ENCODE data around the gene DMPK. TPM values are rescaled to one million over a fixed set of nuclear protein-coding genes. Genes with fewer than 3 reads are reported as not detected.

The DMPK gene
- polyA plus RNA-seq, 3 donors, result 48.6 to 70.8 (median 64.3) TPM

DNA sequence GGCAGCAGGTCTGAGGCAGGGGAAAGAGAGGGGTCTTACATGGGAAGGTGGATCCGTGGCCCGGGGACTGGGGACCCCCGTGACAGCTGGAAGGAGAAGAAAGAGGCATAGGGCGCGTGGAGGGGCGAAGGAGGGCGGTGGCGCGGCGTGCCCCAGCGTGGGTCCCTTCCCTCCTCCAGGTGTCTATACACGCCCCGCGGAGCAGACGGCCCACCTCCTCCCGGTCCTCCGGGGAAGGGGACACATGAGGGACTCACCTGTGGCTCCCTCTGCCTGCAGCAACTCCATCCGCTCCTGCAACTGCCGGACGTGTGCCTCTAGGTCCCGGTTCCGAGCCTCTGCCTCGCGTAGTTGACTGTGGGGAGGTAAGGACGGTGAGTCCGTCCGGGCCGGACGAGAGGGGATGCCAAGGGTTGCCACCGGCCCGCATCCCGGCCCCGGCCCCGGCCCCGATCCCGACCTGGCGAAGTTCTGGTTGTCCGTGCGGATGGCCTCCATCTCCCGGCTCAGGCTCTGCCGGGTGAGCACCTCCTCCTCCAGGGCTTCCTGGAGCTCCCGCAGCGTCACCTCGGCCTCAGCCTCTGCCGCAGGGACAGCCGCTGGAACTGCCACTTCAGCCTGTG is 10.9 kb downstream of the DMPK start:
- DNase-seq, result no peak

GRCh38 chr19:45770192-45771101 is 11.8 kb downstream of the DMPK start:
- DNase-seq, result peak; percentile 98

- DNase-seq, result no peak
Observed at GRCh38 chr19:45769821-45770191, 12.5 kb downstream of the DMPK start.

DNA sequence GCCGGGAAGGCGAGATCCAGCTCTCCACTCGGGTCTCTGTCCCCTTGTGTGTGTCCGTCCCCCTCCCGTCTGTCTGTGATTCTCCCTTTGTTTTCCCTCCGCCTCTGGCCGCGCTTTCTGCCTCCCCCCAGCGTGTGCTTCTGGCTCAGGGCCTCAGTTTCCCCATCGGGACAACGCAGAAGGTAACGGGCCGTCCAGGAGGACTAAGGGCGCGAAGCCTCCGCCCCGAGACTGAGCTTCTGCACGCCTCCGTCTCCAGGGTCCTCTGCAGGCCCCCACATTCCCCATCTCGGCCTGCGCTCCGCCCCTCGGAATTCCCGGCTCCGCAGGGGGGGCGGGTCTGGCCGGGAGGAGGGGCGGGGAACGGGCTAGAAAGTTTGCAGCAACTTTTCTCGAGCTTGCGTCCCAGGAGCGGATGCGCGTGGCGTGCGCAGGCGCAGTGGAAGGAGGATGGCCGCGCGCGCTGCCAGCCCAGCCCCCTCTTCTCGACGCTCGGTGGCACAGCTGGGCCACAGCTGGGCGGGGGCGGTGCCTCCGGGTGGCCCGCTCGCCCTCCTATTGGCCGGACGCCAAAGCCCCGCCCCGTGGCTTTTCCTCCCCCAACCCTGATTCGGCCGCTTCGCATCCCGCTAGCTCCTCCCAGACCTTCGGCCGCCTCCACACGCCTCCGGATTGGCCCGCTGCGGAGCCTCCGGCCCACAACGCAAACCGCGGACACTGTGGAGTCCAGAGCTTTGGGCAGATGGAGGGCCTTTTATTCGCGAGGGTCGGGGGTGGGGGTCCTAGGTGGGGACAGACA is 13.1 kb downstream of the DMPK start, which contains the start of gene SIX5:
TSS of gene SIX5 (minus strand) at position 269 of the 799 bp plus-strand sequence. CDS start 408 bp downstream, outside the sequence.
- DNase-seq, result peak; percentile 98

DNA sequence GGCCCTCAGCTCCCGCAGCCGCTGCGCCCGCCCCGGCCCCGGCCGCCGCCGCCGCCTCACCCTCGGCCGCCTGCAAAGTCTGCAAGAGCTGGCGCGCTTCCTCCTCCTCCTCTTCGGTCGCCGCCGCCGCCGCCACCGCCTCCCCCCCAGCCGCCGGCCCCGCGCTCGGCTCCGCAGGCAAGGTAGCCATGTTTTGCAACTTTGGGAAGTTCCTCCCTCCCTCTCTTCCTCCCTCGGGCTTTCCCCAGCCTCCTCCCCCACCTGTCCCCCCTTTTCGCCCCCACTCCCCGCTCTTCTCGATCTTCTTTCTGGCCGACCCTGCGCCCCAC is 13.7 kb downstream of the DMPK start:
- DNase-seq, result no peak

GRCh38 chr19:45767881-45768654 is 14.2 kb downstream of the DMPK start:
- peak; percentile 65 for DNase-seq

GRCh38 chr19:45767410-45767880 is 14.8 kb downstream of the DMPK start:
- peak; percentile 93 for DNase-seq

DNA sequence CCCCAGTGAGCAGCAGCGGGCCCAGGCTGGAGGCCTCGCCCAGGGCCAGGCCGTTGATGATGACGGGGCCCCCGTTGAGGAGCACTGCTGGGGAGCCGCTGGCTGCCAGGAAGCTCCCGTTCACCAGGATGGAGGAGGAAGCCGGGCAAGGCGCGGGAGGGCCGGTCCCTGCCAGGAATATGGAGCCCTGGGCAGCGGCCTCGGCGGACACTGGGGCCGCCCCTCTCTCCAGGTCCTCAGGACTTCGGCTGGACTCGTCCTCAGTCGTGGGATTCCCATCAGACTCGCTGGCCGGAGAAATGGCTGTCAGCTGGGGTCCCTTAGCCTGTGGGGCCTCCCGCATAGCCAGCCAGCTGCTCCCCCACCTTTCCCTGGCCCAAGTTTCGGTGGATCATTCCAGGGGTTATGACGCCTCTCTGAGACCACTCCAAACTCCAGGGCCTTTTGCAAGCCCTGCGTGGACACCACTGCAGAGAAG is 15.4 kb downstream of the DMPK start:
- DNase-seq, result no peak

GRCh38 chr19:45766296-45766868 is 15.9 kb downstream of the DMPK start:
- DNase-seq, result no peak

- no peak for DNase-seq
Observed at GRCh38 chr19:45765702-45766295, 16.5 kb downstream of the DMPK start.

DNA sequence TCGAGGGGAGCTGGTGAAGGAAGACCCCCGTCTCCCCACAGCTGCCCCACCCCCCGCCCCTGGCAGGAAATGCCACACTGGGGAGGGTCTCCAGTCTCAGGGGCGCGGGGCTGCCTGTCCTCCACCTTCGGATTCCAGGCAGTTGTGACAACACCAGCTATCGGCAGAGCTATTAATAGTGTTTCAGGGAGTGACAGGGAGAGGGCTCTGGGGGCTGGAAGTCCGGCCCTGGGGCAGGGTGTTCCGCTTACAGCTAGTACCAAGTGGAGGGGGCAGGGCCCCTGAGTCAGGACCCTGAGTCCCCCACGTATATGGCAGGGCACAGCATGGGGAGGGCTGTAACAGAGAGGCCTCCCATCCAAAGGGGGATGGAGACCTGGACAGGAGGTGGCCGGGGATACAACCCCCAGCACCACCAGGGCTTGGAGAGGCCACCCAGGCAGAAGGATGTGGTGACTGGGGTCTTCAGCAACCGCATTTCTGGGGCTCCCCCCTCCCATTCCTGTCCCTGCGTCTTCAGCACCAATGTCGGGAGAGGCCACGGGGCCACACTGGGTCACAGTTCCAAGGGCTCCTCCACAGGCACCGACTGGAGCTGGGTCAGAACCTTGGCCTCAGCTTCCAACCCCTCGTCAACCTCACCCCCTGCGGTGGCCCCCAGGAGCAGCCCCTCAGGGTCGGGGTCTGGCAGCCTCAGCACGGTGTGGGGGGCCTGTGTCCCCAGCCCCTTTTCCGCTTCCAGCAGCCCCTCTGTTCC is 17.2 kb downstream of the DMPK start:
- DNase-seq, result no peak

DNA sequence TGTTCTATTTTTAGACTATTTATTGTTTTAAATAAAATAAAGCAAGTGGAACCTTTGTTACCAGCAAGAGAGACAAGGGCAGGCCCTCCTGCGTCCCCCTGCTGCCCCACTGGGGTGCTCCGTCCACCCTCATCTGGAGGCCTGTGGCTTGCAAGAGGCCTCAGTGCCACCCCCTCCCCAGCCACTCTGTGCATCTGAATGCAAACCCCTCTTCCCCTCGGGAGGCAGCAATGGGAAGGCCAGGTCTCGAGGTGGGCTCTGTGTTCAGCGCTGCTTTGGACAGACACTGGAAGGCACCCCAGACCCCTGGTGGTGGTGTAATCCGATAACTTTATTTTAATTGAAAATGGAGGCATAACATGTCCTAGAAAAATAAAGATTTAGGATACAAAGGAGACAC is 17.8 kb downstream of the DMPK start:
- DNase-seq, result no peak

DNA sequence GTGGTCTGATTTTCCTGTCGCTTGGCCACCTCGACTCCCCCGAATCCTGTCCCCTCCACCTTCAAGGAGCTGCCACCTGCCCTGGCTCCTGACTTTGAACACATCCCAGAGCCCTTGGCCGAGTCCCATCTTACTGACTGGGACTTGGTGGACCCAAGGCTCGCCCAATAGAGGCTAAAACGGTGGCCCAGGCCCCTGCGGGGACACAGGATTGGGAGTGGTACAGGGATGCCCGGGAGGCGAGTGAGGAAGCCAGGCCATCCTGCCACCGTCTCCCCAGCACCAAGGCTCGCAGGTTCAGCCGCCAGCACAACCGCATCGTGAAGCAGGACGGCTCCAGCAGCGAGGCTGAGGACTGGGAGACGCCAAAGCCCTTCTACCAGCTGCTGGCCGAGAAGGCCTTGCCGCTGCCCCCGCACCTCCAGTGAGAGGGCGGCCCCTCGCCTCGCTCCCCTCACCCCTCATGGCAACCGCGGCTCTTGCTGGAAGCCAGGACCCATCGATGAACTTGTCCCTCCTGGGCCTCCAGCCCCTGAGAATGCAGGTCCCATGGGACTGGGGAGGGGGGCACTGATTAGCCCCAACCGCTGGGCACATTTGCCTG is 18.5 kb downstream of the DMPK start:
- DNase-seq, result no peak

DNA sequence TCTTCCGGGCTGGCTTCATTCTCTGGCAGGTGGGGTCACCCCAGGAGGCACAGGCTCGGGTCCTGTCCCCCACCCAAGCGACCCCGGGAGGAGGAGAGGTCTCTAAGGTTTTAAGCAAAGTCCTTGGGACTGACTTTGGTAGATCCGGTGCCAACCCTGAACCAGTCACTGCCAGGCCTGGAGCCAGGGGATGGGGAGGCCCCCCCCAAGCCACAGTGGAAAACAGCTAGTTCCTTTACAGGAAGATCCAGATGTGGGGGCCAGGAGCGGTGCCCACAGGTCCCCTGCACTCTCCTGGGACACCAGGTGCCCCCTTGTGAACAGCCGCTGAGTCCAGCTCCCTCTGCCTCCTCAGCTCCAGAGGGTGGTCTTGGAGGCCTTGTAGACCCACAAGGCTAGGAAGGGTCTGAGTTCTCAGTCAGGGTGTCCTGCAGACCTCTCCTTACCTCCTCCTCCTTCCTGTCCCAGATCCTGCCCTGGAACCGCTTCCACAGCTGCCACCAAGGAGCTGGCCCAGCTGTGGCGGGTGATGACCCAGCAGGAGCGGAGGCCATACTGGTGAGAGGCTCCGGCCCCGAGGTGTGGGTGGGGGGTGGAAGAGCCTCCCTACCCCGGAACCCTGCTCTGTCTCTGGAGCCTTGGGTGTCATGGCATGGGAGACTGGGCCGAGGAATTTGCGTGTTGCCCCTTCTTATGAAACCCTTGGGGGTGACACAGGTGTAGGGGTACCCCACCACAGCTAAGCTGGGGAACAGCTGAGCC is 19.2 kb downstream of the DMPK start:
- DNase-seq, result no peak

DNA sequence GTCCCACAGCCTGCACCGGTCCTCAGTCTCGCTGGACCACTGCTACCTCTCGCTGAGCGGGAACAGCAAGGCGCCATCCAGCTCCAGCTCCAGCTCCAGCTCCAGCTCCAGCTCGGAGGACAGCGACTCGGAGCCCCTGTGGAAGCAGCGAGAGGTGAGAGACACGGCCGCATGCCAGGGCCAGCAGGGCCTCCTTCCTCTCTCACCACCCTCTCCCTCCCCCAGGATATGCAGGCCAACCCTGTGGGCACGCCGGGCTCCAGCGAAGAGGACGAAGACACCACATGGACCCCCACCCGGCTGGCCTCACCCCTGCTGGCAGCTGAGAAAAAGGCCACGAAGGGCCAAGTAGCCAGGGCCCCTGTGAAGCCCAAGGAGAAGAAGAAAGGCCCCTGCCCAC is 20.6 kb downstream of the DMPK start:
- no peak for DNase-seq

- DNase-seq, result no peak
Observed at GRCh38 chr19:45758921-45759320, 23.4 kb downstream of the DMPK start.

- DNase-seq, result no peak
Observed at GRCh38 chr19:45757695-45758094, 24.6 kb downstream of the DMPK start.

DNA sequence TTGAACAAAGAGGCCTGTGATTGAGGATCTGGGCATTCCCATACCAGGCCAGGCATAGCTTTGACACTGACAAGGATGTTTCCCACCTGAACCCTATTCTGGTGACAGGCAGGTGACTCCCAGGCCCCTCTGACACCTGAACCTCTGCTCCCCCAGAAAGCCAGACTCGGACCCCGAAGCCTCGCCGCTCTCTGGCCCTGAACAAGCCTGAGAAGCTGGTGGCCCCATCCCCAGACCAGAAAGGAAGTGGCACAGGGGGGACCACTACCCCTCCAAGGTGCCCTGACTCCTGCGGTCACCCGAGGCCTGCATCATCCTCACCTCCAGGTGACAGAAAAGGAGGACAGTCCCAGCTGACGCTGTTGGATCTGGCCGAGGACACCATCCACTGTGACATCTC is 28.0 kb downstream of the DMPK start:
- no peak for DNase-seq

- no peak for DNase-seq
Observed at GRCh38 chr19:45753548-45753947, 28.7 kb downstream of the DMPK start.
